H9 (cell line): ENCODE measurements around the gene ACOT2. TPM values are rescaled to one million over a fixed set of nuclear protein-coding genes. Genes with fewer than 3 reads are reported as not detected.

Experiments used
- DNase-seq: peaks from one replicate; pipeline ENCODE4 v3.0.0-alpha.2; 2017
- H2AFZ ChIP-seq: one replicate; pipeline ENCODE4 v1.6.1; 2013; ENCODE audit warnings: mild to moderate bottlenecking, low read length, control low read depth, moderate library complexity
- H2AK5ac ChIP-seq: 2 replicates; pipeline ENCODE4 v1.6.1; 2013; ENCODE audit warnings: low read length, control low read depth, mixed read lengths; ENCODE audit not compliant: insufficient read length
- H2BK120ac ChIP-seq: one replicate; pipeline ENCODE4 v1.6.1; 2013; ENCODE audit warnings: low read depth, mild to moderate bottlenecking, low read length, control low read depth, inconsistent platforms; ENCODE audit not compliant: poor library complexity, severe bottlenecking
- H2BK12ac ChIP-seq: 2 replicates; pipeline ENCODE4 v1.6.1; 2013; ENCODE audit warnings: low read length, control low read depth, mixed read lengths, low read depth; ENCODE audit not compliant: insufficient read length
- H2BK15ac ChIP-seq: 2 replicates; pipeline ENCODE4 v1.6.1; 2013; ENCODE audit warnings: low read depth, low read length, control low read depth
- H2BK20ac ChIP-seq: one replicate; pipeline ENCODE4 v1.6.1; 2013; ENCODE audit warnings: low read depth, mild to moderate bottlenecking, low read length, control low read depth, inconsistent platforms; ENCODE audit not compliant: poor library complexity, severe bottlenecking
- H2BK5ac ChIP-seq: 2 replicates; pipeline ENCODE4 v1.6.1; 2013; ENCODE audit warnings: low read length, control low read depth, mixed read lengths; ENCODE audit not compliant: insufficient read length
- H3K14ac ChIP-seq: 2 replicates; pipeline ENCODE4 v1.6.1; 2013; ENCODE audit warnings: low read length, control low read depth; ENCODE audit not compliant: insufficient read depth
- H3K18ac ChIP-seq: 2 replicates; pipeline ENCODE4 v1.6.1; 2013; ENCODE audit warnings: low read depth, mild to moderate bottlenecking, mixed read lengths, low read length, control low read depth; ENCODE audit not compliant: insufficient read length
- H3K23ac ChIP-seq: 2 replicates; pipeline ENCODE4 v1.6.1; 2013; ENCODE audit warnings: low read length, control low read depth, mixed read lengths, low read depth; ENCODE audit not compliant: insufficient read length
- H3K23me2 ChIP-seq: 2 replicates; pipeline ENCODE4 v1.6.1; 2013; ENCODE audit warnings: low read depth, mild to moderate bottlenecking, mixed read lengths, low read length, control low read depth; ENCODE audit not compliant: insufficient read length, poor library complexity, severe bottlenecking
- H3K27ac ChIP-seq: 2 replicates; pipeline ENCODE4 v1.5.1; 2013; ENCODE audit warnings: low read length, control low read depth, mixed read lengths, low read depth; ENCODE audit not compliant: insufficient read length
- H3K27me3 ChIP-seq: 2 replicates; pipeline ENCODE4 v1.6.1; 2013; ENCODE audit warnings: low read length, control low read depth, inconsistent platforms; ENCODE audit not compliant: insufficient read depth
- H3K4ac ChIP-seq: 2 replicates; pipeline ENCODE4 v1.6.1; 2013; ENCODE audit warnings: low read depth, mild to moderate bottlenecking, control low read depth, inconsistent platforms, low read length, moderate library complexity
- H3K4me1 ChIP-seq: 2 replicates; pipeline ENCODE4 v1.6.1; 2013; ENCODE audit warnings: low read length, control low read depth, inconsistent platforms; ENCODE audit not compliant: insufficient read depth
- H3K4me2 ChIP-seq: 2 replicates; pipeline ENCODE4 v1.6.1; 2013; ENCODE audit warnings: low read length, control low read depth, mixed read lengths; ENCODE audit not compliant: insufficient read length, insufficient read depth
- H3K56ac ChIP-seq: 2 replicates; pipeline ENCODE4 v1.6.1; 2013; ENCODE audit warnings: low read depth, mild to moderate bottlenecking, mixed read lengths, low read length, control low read depth; ENCODE audit not compliant: insufficient read length
- H3K79me1 ChIP-seq: 2 replicates; pipeline ENCODE4 v1.6.1; 2013; ENCODE audit warnings: low read depth, mild to moderate bottlenecking, moderate library complexity, low read length, control low read depth, inconsistent platforms; ENCODE audit not compliant: insufficient read depth, poor library complexity, severe bottlenecking
- H3K79me2 ChIP-seq: 2 replicates; pipeline ENCODE4 v1.6.1; 2013; ENCODE audit warnings: low read length, control low read depth, inconsistent platforms; ENCODE audit not compliant: insufficient read depth
- H3K9ac ChIP-seq: 2 replicates; pipeline ENCODE4 v1.6.1; 2013; ENCODE audit warnings: low read length, control low read depth, mixed read lengths; ENCODE audit not compliant: insufficient read length; ENCODE audit errors: extremely low read depth
- H3K9me3 ChIP-seq: one replicate; pipeline ENCODE4 v1.6.1; 2013; ENCODE audit warnings: low read depth, low read length, inconsistent platforms; ENCODE audit not compliant: control insufficient read depth
- H3T11ph ChIP-seq: one replicate; pipeline ENCODE4 v1.6.1; 2013; ENCODE audit warnings: mild to moderate bottlenecking, low read length, control low read depth, inconsistent platforms
- H4K20me1 ChIP-seq: one replicate; pipeline ENCODE4 v1.6.1; 2013; ENCODE audit not compliant: control insufficient read depth, insufficient read length, insufficient read depth
- H4K5ac ChIP-seq: 2 replicates; pipeline ENCODE4 v1.6.1; 2013; ENCODE audit warnings: low read depth, mild to moderate bottlenecking, mixed read lengths, low read length, control low read depth; ENCODE audit not compliant: insufficient read length
- H4K8ac ChIP-seq: replicated peaks from 2 replicates; pipeline ENCODE4 v1.6.1; 2013; ENCODE audit warnings: low read length, control low read depth, mixed read lengths, low read depth; ENCODE audit not compliant: insufficient read length
- H4K91ac ChIP-seq: 2 replicates; pipeline ENCODE4 v1.6.1; 2013; ENCODE audit warnings: low read depth, mild to moderate bottlenecking, moderate library complexity, mixed read lengths, low read length, control low read depth; ENCODE audit not compliant: insufficient read length
- H3K27ac Mint-ChIP-seq, 3 experiments: 2 replicates in 2 of 3; 3 replicates in 1 of 3; pipeline ENCODE4 v1.8.0; 2020 to 2021; ENCODE audit warnings: mixed read lengths in 3 of 3, mild to moderate bottlenecking in 1 of 3, moderate library complexity in 1 of 3
- H3K27me3 Mint-ChIP-seq: 2 replicates; pipeline ENCODE4 v1.8.0; 2021; ENCODE audit warnings: low read depth, mild to moderate bottlenecking, moderate library complexity, mixed read lengths
- H3K36me3 Mint-ChIP-seq, 3 experiments: 2 replicates in 2 of 3; 3 replicates in 1 of 3; pipeline ENCODE4 v1.8.0; 2020 to 2021; ENCODE audit warnings: low read depth in 3 of 3, mixed read lengths in 3 of 3; ENCODE audit not compliant: insufficient read depth in 1 of 3
- H3K4me1 Mint-ChIP-seq, 2 experiments: 2 replicates each; pipeline ENCODE4 v1.8.0; 2020; ENCODE audit warnings: mixed read lengths in 2 of 2
- H3K4me3 Mint-ChIP-seq, 2 experiments: 2 replicates in 1 of 2; 3 replicates in 1 of 2; pipeline ENCODE4 v1.8.0; 2020 to 2021; ENCODE audit warnings: mild to moderate bottlenecking in 2 of 2, mixed read lengths in 2 of 2, moderate library complexity in 1 of 2
- H3K9me3 Mint-ChIP-seq, 2 experiments: 2 replicates in 1 of 2; 3 replicates in 1 of 2; pipeline ENCODE4 v1.8.0; 2020; ENCODE audit warnings: mild to moderate bottlenecking in 2 of 2, mixed read lengths in 2 of 2, moderate library complexity in 1 of 2
- WGBS: extraction: QIAGEN DNeasy Blood & Tissue Kit; methylation state at CpG from one replicate; pipeline ENCODE4 v1.1.7; 2013; ENCODE audit warnings: missing lambda C conversion rate, low lambda C conversion rate, mixed read lengths; ENCODE audit not compliant: insufficient read length; ENCODE audit errors: extremely low coverage; 5-methylcytosine and 5-hydroxymethylcytosine counted together
- total RNA-seq: library from RNA; stranded (reverse); gene quantifications from 2 replicates; pipeline ENCODE4 v1.2.1, GENCODE V29; 2021
- TF ChIP-seq, protein P1 (sequence below): fragments of 200-600 bp; sonication (generic); conservative IDR thresholded peaks from 3 replicates; pipeline ENCODE4 v1.8.0; 2021; ENCODE audit warnings: antibody characterized with exemption, mild to moderate bottlenecking

Gene ACOT2
- total RNA-seq, 1 experiment from 2014 or later = 10.2 TPM

DNA sequence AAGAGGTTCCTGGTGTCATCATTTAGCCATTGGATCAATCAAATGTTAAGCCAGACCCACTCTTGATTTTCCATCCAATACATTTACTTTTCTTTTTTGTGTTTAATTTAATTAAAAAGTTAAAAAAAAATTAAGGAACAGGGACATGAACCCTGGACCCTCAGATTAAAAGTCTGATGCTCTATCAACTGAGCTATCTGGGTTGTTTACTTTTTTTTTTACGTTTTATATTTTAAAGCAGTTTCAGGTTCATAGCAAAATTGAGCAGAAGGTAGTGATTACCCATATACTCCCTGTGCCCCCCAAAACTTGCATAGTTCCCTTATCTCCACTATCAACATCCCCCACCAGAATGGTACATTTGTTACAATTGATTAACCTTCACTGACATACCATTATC lies 19.7 kb downstream of the ACOT2 start:
- H2BK12ac ChIP-seq = no peak overlapping the region
- H3K56ac ChIP-seq = no peak overlapping the region
- no peaks in the 10 kb centered on the region for H3K27me3 ChIP-seq
- TF ChIP-seq, protein P1, sequence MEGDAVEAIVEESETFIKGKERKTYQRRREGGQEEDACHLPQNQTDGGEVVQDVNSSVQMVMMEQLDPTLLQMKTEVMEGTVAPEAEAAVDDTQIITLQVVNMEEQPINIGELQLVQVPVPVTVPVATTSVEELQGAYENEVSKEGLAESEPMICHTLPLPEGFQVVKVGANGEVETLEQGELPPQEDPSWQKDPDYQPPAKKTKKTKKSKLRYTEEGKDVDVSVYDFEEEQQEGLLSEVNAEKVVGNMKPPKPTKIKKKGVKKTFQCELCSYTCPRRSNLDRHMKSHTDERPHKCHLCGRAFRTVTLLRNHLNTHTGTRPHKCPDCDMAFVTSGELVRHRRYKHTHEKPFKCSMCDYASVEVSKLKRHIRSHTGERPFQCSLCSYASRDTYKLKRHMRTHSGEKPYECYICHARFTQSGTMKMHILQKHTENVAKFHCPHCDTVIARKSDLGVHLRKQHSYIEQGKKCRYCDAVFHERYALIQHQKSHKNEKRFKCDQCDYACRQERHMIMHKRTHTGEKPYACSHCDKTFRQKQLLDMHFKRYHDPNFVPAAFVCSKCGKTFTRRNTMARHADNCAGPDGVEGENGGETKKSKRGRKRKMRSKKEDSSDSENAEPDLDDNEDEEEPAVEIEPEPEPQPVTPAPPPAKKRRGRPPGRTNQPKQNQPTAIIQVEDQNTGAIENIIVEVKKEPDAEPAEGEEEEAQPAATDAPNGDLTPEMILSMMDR = no peak
- no peak overlapping the region for H3K9ac ChIP-seq
- H2AK5ac ChIP-seq = no peak overlapping the region
- DNase-seq = no peak
- H3K4me3 Mint-ChIP-seq = no peak overlapping the region
- H4K5ac ChIP-seq = no peak overlapping the region
- H4K8ac ChIP-seq = no peak overlapping the region
- no peak overlapping the region for H2AFZ ChIP-seq
- no peaks in the 10 kb centered on the region for H3K4me1 ChIP-seq
- H3K27ac ChIP-seq = no peak overlapping the region
- H3K23ac ChIP-seq = no peak overlapping the region
- H4K91ac ChIP-seq = no peak overlapping the region
- H2BK120ac ChIP-seq = no peak overlapping the region
- WGBS = no CpG with 5 or more reads among the region's 1 CpG
- H3K9me3 ChIP-seq = no peaks in the 10 kb centered on the region
- H2BK20ac ChIP-seq = no peak overlapping the region
- H3K27ac Mint-ChIP-seq = no peak overlapping the region
- H3K4me2 ChIP-seq = no peak overlapping the region
- no peak overlapping the region for H3K18ac ChIP-seq
- no peak overlapping the region for H2BK5ac ChIP-seq
- peaks cover 3 to 11% of the 10 kb centered on the region in 2 experiments; a peak in 4 of 5 replicates for H3K9me3 Mint-ChIP-seq
- H3K23me2 ChIP-seq = no peaks in the 10 kb centered on the region
- H3K27me3 Mint-ChIP-seq = peaks cover 27% of the 10 kb centered on the region
- H3K36me3 Mint-ChIP-seq = peaks cover 0 to 6% (median 5%) of the 10 kb centered on the region in 3 experiments; a peak in 4 of 7 replicates
- no peaks in the 10 kb centered on the region for H4K20me1 ChIP-seq
- H3K79me1 ChIP-seq = no peaks in the 10 kb centered on the region
- no peak overlapping the region for H3T11ph ChIP-seq
- peaks cover 0 to 3% of the 10 kb centered on the region in 2 experiments; a peak in 1 of 4 replicates for H3K4me1 Mint-ChIP-seq
- H3K4ac ChIP-seq = no peak overlapping the region
- no peak overlapping the region for H2BK15ac ChIP-seq
- no peak overlapping the region for H3K14ac ChIP-seq
- H3K79me2 ChIP-seq = no peaks in the 10 kb centered on the region
